Right lobe of liver (tissue), 6 donors: ENCODE results near the gene MAP7D3. TPM values are rescaled to one million over a fixed set of nuclear protein-coding genes. Genes with fewer than 3 reads are reported as not detected.

ENCODE experiments used
- ATAC-seq, 4 donors: fragments of 200-7000 bp; cut with Tn5 transposase; one replicate each; pipeline ENCODE4 v1.9.1; 2020; ENCODE audit warnings: mild to moderate bottlenecking in 4 of 4, moderate library complexity in 4 of 4
- DNase-seq, 3 donors: peaks; one replicate each; pipeline ENCODE4 v3.0.0-alpha.2; 2020
- H3K27ac ChIP-seq, 3 donors: fragments of 200-600 bp; one replicate each; pipeline ENCODE4 v1.8.0; 2022
- H3K27me3 ChIP-seq, 2 donors: fragments of 200-600 bp; one replicate each; pipeline ENCODE4 v1.8.0; 2022
- H3K36me3 ChIP-seq, 4 donors: fragments of 200-600 bp; sonication (generic) in 1 of 4; one replicate each; pipeline versions ENCODE4 v1.5.1 to v1.8.0; 2017 to 2022; ENCODE audit warnings: control low read depth in 1 of 4
- H3K4me1 ChIP-seq, 4 donors: fragments of 200-600 bp; sonication (generic) in 1 of 4; one replicate each; pipeline versions ENCODE4 v1.5.1 to v1.8.0; 2017 to 2022; ENCODE audit warnings: control low read depth in 1 of 4
- H3K4me3 ChIP-seq, 3 donors: fragments of 200-600 bp; one replicate each; pipeline ENCODE4 v1.8.0; 2022
- H3K9me3 ChIP-seq, 4 donors: fragments of 200-600 bp; sonication (generic) in 1 of 4; one replicate each; pipeline versions ENCODE4 v1.5.1 to v1.8.0; 2017 to 2022; ENCODE audit warnings: control low read depth in 1 of 4
- POLR2A ChIP-seq: fragments of 450-650 bp; IDR thresholded peaks from one replicate; pipeline ENCODE4 v1.6.1; 2017; ENCODE audit warnings: antibody characterized with exemption, mild to moderate bottlenecking
- WGBS: methylation state at CpG from one replicate; pipeline ENCODE4 v1.1.6; 2018; ENCODE audit warnings: low coverage, low lambda C conversion rate; ENCODE audit not compliant: insufficient coverage; ENCODE audit errors: missing lambda C conversion rate; 5-methylcytosine and 5-hydroxymethylcytosine counted together
- intact Hi-C, 2 donors: fragments of 100-400 bp; cut with DNase I; formaldehyde crosslinking; loops; one replicate each; pipeline versions ENCODE4 v1.11.2 to v1.14.1; 2022
- total RNA-seq, 6 experiments: library from RNA; depleted of rRNA in 2 of 6; stranded (reverse); fragments of >200 nt in 2 of 6; fragmentation: NEBNext Ultra II Directional in 3 of 6; extraction: Animal tissue kit (Norgen Biotek cat#: 25700) in 3 of 6; gene quantifications; one replicate each; pipeline versions ENCODE4 v1.1.0 to v1.2.4, GENCODE V29; 2016 to 2023
- TF ChIP-seq, protein P1 (sequence below), 4 donors: fragments of 200-600 bp in 3 of 4; fragments of 450-650 bp in 1 of 4; IDR thresholded peaks; one replicate each; pipeline versions ENCODE4 v1.5.1 to v1.8.0; 2016 to 2022; ENCODE audit warnings: antibody characterized with exemption in 4 of 4, mild to moderate bottlenecking in 2 of 4
- donor health status: DM: no; HTN: yes; CAD: no.
- donor health status: DM: no; HTN: no; CAD: no.
- donor health status: DM: no; HTN: no; CAD: no.
- donor health status: DM: no; HTN: yes; CAD: no.
- donor health status: DM: no; HTN: yes; CAD: no.

The MAP7D3 gene
- total RNA-seq, 6 experiments from 2014 or later = 2.4 to 5.4 (median 4.1) TPM

DNA sequence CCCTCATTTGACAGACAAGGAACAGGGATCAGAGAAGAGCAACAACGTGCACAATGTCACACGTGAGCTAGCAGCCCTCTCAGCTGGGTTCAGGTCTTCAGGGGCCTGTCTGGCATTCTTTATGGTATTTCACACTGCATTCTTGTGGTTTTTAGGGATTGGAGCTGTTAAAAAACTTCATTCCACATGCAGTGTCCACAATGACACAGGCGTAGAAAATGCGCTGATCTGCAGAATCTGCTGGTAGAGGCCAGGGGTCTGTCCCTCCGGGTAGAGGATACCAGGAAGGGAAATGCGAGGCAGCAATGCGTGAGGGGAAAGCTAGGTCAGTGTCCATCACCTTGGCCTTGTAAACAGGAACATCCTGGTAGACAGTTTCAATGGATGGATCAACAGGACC is 36.6 kb downstream of the MAP7D3 start:
- TF ChIP-seq, protein P1, sequence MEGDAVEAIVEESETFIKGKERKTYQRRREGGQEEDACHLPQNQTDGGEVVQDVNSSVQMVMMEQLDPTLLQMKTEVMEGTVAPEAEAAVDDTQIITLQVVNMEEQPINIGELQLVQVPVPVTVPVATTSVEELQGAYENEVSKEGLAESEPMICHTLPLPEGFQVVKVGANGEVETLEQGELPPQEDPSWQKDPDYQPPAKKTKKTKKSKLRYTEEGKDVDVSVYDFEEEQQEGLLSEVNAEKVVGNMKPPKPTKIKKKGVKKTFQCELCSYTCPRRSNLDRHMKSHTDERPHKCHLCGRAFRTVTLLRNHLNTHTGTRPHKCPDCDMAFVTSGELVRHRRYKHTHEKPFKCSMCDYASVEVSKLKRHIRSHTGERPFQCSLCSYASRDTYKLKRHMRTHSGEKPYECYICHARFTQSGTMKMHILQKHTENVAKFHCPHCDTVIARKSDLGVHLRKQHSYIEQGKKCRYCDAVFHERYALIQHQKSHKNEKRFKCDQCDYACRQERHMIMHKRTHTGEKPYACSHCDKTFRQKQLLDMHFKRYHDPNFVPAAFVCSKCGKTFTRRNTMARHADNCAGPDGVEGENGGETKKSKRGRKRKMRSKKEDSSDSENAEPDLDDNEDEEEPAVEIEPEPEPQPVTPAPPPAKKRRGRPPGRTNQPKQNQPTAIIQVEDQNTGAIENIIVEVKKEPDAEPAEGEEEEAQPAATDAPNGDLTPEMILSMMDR (IDR thresholded peaks at IDR 0.05) = no peak
- TF ChIP-seq POLR2A = no peak
- intact Hi-C loops = no loop called here
- DNase-seq (no peak), ATAC-seq (peak; percentile 42 to 79 (median 76))
- H3K27me3 ChIP-seq = no peaks in the 10 kb centered on the region
- peaks cover 0 to 3% (median 0%) of the 10 kb centered on the region in 4 donors for H3K36me3 ChIP-seq
- no peak overlapping the region for H3K27ac ChIP-seq
- no peaks in the 10 kb centered on the region for H3K9me3 ChIP-seq
- no peak overlapping the region for H3K4me3 ChIP-seq
- 36% methylated on average over 6 of the region's 7 CpGs for WGBS
- H3K4me1 ChIP-seq = no peaks in the 10 kb centered on the region

DNA sequence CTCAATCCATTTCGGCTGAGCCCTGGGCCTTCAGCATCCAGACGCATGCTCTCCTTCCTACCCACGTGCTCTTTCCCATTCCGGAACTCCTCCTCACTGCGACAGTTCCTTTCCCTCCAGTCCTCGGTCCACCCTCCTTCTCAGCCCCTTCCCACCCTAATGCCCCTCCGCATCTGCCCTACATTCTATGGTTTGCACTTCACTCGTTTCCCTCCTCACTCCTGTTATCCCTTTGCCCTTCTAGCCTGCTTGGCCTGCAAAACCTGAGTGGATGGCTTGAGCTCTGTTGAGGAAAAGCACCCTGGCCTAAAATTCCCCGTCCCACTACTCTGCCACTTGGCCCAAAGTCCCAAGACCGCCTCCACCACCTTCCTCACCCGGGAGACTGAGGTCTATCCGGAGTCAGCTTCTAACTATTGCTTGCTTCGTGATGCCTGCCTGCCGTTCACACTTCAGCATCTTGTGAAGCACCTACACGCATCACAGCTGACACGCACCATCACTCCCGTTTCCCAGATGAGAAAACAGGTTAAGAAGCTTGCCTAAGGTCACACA is 38.6 kb downstream of the MAP7D3 start:
- H3K36me3 ChIP-seq = no peaks in the 10 kb centered on the region
- WGBS = 62% methylated on average over 14 of the region's 17 CpGs
- intact Hi-C loops = no loop called here
- ATAC-seq (no peak), DNase-seq (no peak)
- H3K4me1 ChIP-seq = no peaks in the 10 kb centered on the region
- H3K4me3 ChIP-seq = no peak overlapping the region
- no peak overlapping the region for H3K27ac ChIP-seq
- TF ChIP-seq, protein P1 (IDR thresholded peaks at IDR 0.05) = no peak
- no peak for TF ChIP-seq POLR2A
- H3K9me3 ChIP-seq = no peaks in the 10 kb centered on the region
- no peaks in the 10 kb centered on the region for H3K27me3 ChIP-seq

DNA sequence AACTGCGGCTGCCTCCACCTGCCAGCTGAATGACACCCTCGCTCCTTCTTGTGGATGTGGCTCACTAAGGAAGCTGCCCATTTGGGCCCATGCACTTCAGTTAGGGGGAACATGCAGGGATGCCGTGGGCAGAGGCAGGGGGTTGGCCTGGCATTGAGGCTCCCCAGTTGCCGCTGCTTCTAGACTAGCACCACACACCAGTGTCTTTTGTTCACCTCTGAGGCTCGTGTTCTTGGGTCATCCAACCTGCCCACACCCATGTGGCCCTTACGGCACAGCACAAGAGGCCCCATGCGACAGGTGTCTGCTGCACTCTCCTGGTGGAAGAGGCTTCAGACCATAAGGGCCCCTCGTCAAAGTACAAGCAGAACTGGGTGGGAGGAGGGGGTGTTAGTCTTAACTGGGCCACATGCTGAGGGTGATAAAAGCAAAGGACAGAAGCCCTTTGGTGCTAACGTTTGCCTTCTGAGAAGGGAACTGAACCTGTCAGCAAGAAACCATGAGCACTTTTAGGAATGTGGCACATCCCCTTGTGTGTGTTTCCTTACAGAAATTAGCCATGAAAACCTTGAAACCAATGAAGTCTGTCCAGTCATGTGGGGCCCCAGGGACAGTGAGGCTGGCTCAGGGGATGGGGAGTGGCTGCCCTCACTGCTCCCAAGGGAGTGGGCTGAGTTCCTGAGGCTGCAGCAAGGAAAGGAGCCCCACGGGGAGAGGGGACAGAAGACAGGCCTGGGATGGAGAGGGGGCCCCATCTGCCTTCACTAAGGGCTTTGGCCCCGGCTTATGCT is 39.2 kb downstream of the MAP7D3 start:
- 40% methylated on average over 2 of the region's 11 CpGs for WGBS
- intact Hi-C loops = no loop called here
- Histone ChIP-seq H3K4me1 (no peaks in the 10 kb centered on the region), H3K4me3 (no peak overlapping the region), H3K27ac (no peak overlapping the region), H3K9me3 (no peaks in the 10 kb centered on the region), H3K36me3 (no peaks in the 10 kb centered on the region), H3K27me3 (no peaks in the 10 kb centered on the region)
- ATAC-seq (no peak), DNase-seq (no peak)
- TF ChIP-seq, protein P1 (IDR thresholded peaks at IDR 0.05) = no peak
- TF ChIP-seq POLR2A = no peak

DNA sequence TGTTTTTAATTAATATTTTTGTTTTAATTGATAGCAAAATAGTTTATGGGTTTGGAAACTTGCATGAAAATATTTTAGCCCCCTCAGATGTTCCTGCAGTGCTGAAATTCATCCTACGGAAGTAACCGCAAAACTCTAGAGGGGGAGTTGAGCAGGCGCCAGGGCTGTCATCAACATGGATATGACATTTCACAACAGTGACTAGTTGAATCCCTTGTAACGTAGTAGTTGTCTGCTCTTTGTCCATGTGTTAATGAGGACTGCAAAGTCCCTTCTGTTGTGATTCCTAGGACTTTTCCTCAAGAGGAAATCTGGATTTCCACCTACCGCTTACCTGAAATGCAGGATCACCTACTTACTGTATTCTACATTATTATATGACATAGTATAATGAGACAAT is 40.4 kb downstream of the MAP7D3 start:
- TF ChIP-seq, protein P1 (IDR thresholded peaks at IDR 0.05) = no peak
- no peak for TF ChIP-seq POLR2A
- WGBS = 41% methylated on average over 5 of the region's 5 CpGs
- H3K9me3 ChIP-seq = no peaks in the 10 kb centered on the region
- H3K27ac ChIP-seq = no peak overlapping the region
- H3K27me3 ChIP-seq = no peaks in the 10 kb centered on the region
- H3K4me3 ChIP-seq = no peak overlapping the region
- DNase-seq = no peak
- intact Hi-C loops = no loop called here
- no peaks in the 10 kb centered on the region for H3K36me3 ChIP-seq
- ATAC-seq = no peak
- no peaks in the 10 kb centered on the region for H3K4me1 ChIP-seq
